Measurements from ENCODE around the gene ANO6. TPM values are rescaled to one million over a fixed set of nuclear protein-coding genes. Genes with fewer than 3 reads are reported as not detected.

ANO6 gene
- total RNA-seq, 1 donor from 2014 or later: 32.0 TPM

DNA sequence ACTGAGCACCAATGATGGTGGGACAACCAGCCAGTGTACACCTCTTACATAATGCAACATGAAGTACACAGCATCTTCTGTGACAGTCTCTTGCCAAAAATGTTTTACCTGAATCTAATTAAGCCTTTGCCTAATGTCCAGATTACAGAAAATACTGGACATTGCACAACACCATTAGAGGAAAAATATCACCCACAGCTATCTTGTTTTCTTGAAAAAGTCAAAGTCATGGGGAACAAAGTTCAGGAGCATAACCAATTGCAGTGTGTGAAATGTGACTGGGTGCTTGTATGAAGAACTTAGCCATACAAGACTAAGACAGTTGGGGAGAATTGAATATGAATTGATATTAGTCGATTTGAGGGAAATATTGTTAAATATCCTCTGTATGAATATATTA is 12.1 kb upstream of the ANO6 start:
- Mint-ChIP-seq H3K36me3 (ENCODE audit: low read depth) (no peaks in the 10 kb centered on the region), H3K27me3 (ENCODE audit: low read depth) (no peaks in the 10 kb centered on the region), H3K4me1 (no peaks in the 10 kb centered on the region)

DNA sequence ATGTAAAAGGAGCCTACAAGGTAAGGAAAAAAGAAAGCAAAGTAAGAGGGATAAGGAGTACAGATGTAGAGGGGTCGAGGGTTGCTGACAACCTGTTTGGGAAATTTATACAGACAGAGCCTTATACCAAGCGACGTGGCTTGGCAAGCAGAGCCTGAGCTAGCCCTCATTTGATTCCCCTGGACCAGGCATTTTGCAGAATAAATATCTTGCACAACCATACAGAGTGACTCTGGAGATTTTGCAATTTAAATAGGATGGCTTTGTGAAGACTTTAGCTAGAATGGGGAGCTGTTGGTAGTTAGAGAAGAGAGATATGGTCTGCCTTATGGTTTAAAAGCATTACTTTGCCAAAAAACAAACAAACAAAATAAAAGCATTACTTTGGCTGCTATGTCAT is 11.1 kb upstream of the ANO6 start:
- no peaks in the 10 kb centered on the region for H3K36me3 Mint-ChIP-seq (ENCODE audit: low read depth)
- no peak overlapping the region for H3K4me3 Mint-ChIP-seq
- H3K27me3 Mint-ChIP-seq (ENCODE audit: low read depth): no peaks in the 10 kb centered on the region
- H3K4me1 Mint-ChIP-seq: no peaks in the 10 kb centered on the region
- no peaks in the 10 kb centered on the region for H3K9me3 Mint-ChIP-seq
- no peak for DNase-seq (ENCODE audit: low read depth, low spot score)
- H3K27ac Mint-ChIP-seq (ENCODE audit: unreplicated experiment): no peak overlapping the region
- TF ChIP-seq, protein P1, sequence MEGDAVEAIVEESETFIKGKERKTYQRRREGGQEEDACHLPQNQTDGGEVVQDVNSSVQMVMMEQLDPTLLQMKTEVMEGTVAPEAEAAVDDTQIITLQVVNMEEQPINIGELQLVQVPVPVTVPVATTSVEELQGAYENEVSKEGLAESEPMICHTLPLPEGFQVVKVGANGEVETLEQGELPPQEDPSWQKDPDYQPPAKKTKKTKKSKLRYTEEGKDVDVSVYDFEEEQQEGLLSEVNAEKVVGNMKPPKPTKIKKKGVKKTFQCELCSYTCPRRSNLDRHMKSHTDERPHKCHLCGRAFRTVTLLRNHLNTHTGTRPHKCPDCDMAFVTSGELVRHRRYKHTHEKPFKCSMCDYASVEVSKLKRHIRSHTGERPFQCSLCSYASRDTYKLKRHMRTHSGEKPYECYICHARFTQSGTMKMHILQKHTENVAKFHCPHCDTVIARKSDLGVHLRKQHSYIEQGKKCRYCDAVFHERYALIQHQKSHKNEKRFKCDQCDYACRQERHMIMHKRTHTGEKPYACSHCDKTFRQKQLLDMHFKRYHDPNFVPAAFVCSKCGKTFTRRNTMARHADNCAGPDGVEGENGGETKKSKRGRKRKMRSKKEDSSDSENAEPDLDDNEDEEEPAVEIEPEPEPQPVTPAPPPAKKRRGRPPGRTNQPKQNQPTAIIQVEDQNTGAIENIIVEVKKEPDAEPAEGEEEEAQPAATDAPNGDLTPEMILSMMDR (conservative IDR thresholded peaks at IDR 0.05): no peak

More for the DNA sequence above, 12.1 kb upstream of the ANO6 start:
- TF ChIP-seq, protein P1 (conservative IDR thresholded peaks at IDR 0.05): no peak
- Mint-ChIP-seq H3K9me3 (no peaks in the 10 kb centered on the region), H3K4me3 (no peak overlapping the region), H3K27ac (ENCODE audit: unreplicated experiment) (no peak overlapping the region)
- DNase-seq (ENCODE audit: low read depth, low spot score): no peak

DNA sequence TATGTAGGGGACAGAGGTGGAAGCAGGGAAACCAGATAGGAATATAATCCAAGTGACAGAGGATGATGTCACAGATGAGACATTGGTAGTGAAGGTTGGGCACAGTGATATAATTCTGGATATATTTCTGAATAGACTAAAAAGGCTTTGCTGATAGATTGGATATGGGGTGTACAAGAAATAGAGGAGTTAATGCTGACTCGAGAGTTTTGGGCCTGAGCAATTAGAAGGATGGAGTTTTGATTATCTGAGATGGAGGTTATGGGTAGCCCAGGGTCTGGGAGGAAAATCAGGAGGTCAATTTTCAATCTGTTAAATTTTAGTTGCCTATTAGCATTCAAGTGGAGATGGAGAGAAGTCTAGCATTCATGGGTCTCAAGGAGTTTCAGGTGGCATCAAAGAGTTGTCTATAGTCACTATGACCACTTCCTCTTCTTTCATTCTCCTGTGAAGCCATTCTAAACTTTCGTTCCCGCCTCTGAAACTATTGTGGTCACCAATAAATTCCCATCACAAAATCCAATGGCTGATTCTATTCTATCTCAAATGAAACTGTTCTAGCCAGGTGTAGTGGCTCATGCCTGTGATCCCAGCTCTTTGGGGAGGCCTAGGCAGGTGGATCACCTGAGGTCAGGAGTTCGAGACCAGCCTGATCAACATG is 10.6 kb upstream of the ANO6 start:
- no peak for DNase-seq (ENCODE audit: low read depth, low spot score)
- TF ChIP-seq, protein P1 (conservative IDR thresholded peaks at IDR 0.05): no peak

DNA sequence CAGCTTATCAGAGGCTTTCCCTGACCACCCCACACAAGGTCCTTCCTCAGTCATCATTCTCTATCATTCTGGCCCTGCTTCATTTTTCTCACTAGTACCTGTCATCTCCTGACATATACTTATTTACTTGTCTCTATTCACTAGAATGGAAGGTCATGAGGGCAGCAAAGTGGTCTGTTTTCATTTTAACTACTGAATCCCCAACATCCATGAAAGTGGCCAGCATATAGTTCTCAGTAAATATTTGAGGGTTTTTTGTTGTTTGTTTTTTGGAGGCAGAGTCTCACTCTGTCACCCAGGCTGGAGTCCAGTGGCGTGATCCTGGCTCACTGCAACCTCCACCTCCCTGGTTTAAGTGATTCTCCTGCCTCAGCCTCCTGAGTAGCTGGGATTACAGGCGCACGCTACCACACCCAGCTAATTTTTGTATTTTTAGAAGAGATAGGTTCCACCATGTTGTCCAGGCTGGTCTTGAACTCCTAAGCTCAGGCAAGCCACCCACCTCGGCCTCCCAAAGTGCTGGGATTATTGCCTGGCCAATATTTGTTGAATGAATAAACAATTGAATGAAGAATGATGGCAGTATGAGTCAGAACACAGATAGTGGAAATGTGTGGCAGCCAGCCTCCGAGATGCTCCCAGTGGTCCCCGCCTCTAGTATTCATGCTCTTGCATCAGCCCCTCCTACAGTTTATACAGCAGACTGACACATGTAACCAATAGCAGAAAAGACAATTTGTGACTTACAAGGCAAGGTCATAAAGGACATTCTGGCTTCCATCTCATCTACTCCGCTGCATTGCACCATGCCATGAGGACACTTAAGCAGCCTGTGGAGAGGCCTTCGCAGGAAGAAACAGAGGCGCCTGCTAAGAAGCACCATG is 7.0 kb upstream of the ANO6 start:
- Mint-ChIP-seq H3K9me3 (no peaks in the 10 kb centered on the region), H3K4me1 (peaks cover 5% of the 10 kb centered on the region)

More for the DNA sequence above, 10.6 kb upstream of the ANO6 start:
- Mint-ChIP-seq H3K4me3 (no peak overlapping the region), H3K36me3 (ENCODE audit: low read depth) (no peaks in the 10 kb centered on the region), H3K9me3 (no peaks in the 10 kb centered on the region), H3K27me3 (ENCODE audit: low read depth) (no peaks in the 10 kb centered on the region), H3K4me1 (no peaks in the 10 kb centered on the region), H3K27ac (ENCODE audit: unreplicated experiment) (no peak overlapping the region)

DNA sequence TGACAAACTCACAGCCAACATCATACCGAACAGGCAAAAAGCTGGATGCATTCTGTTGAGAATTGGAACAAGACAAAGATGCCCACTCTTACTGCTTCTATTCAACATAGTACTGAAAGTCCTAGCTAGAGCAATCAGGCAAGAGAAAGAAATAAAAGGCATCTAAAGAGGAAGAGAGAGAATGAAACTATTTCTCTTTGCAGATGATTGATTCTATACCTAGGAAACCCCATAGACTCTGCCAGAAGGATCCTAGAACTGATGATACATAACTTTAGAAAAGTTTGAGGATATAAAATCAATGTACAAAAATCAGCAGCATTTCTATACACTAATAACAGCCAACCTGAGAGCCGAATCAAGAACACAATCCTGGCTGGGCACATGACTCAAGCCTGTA is 6.1 kb upstream of the ANO6 start:
- no peaks in the 10 kb centered on the region for H3K27me3 Mint-ChIP-seq (ENCODE audit: low read depth)
- TF ChIP-seq, protein P1 (conservative IDR thresholded peaks at IDR 0.05): no peak
- H3K27ac Mint-ChIP-seq (ENCODE audit: unreplicated experiment): no peak overlapping the region
- no peak for DNase-seq (ENCODE audit: low read depth, low spot score)
- H3K36me3 Mint-ChIP-seq (ENCODE audit: low read depth): no peaks in the 10 kb centered on the region
- H3K4me3 Mint-ChIP-seq: peak overlapping the region; percentile 28
- peaks cover 13% of the 10 kb centered on the region for H3K4me1 Mint-ChIP-seq
- no peaks in the 10 kb centered on the region for H3K9me3 Mint-ChIP-seq

More for the DNA sequence above, 7.0 kb upstream of the ANO6 start:
- H3K27me3 Mint-ChIP-seq (ENCODE audit: low read depth): no peaks in the 10 kb centered on the region
- TF ChIP-seq, protein P1 (conservative IDR thresholded peaks at IDR 0.05): no peak
- no peak overlapping the region for H3K4me3 Mint-ChIP-seq
- H3K36me3 Mint-ChIP-seq (ENCODE audit: low read depth): no peaks in the 10 kb centered on the region
- no peak overlapping the region for H3K27ac Mint-ChIP-seq (ENCODE audit: unreplicated experiment)
- no peak for DNase-seq (ENCODE audit: low read depth, low spot score)

Data from neural crest cell (in vitro differentiated cells).